HG02938 (cell line): ENCODE measurements around the gene C14orf119.

Source experiments
- ATAC-seq: cut with Tn5 transposase; IDR thresholded peaks from one replicate; pipeline ENCODE4 v1.9.1; 2021; ENCODE audit warnings: mild to moderate bottlenecking, moderate library complexity; ENCODE audit not compliant: unreplicated experiment

C14orf119 gene

GRCh38 chr14:23146351-23146910 lies 51.1 kb downstream of the C14orf119 start:
- no peak for ATAC-seq

- ATAC-seq: no peak
Observed at GRCh38 chr14:23146980-23147379, 51.7 kb downstream of the C14orf119 start.

- no peak for ATAC-seq
Observed at GRCh38 chr14:23147676-23148075, 52.4 kb downstream of the C14orf119 start.

GRCh38 chr14:23148591-23149249 lies 53.4 kb downstream of the C14orf119 start:
- no peak for ATAC-seq

GRCh38 chr14:23149745-23150144 lies 54.4 kb downstream of the C14orf119 start:
- ATAC-seq: no peak
